ENCODE measurements around the gene IFNAR2.

IFNAR2 gene

GRCh38 chr21:33257094-33257803 lies 27.5 kb downstream of the IFNAR2 start:
- TF ChIP-seq CTCF (IDR thresholded peaks at IDR 0.05; ENCODE audit: control insufficient read depth, insufficient read depth, low read depth, low read length, missing control alignments) = no peak
- H3K4me3 ChIP-seq (ENCODE audit: control insufficient read depth, low read depth, low read length) = no peak overlapping the region
- no peak for DNase-seq (ENCODE audit: low read depth)

GRCh38 chr21:33258475-33258874 lies 28.7 kb downstream of the IFNAR2 start:
- H3K4me3 ChIP-seq (ENCODE audit: control insufficient read depth, low read depth, low read length) = no peak overlapping the region
- DNase-seq (ENCODE audit: low read depth) = no peak
- TF ChIP-seq CTCF (IDR thresholded peaks at IDR 0.05; ENCODE audit: control insufficient read depth, insufficient read depth, low read depth, low read length, missing control alignments) = no peak

- DNase-seq (ENCODE audit: low read depth) = no peak
- TF ChIP-seq CTCF (IDR thresholded peaks at IDR 0.05; ENCODE audit: control insufficient read depth, insufficient read depth, low read depth, low read length, missing control alignments) = no peak
- no peak overlapping the region for H3K4me3 ChIP-seq (ENCODE audit: control insufficient read depth, low read depth, low read length)
Observed at GRCh38 chr21:33259428-33259827, 29.7 kb downstream of the IFNAR2 start.

GRCh38 chr21:33259995-33260394 lies 30.3 kb downstream of the IFNAR2 start:
- TF ChIP-seq CTCF (IDR thresholded peaks at IDR 0.05; ENCODE audit: control insufficient read depth, insufficient read depth, low read depth, low read length, missing control alignments) = no peak
- DNase-seq (ENCODE audit: low read depth) = no peak
- H3K4me3 ChIP-seq (ENCODE audit: control insufficient read depth, low read depth, low read length) = no peak overlapping the region

GRCh38 chr21:33261635-33262034 lies 31.9 kb downstream of the IFNAR2 start:
- H3K4me3 ChIP-seq (ENCODE audit: control insufficient read depth, low read depth, low read length) = no peak overlapping the region
- TF ChIP-seq CTCF (IDR thresholded peaks at IDR 0.05; ENCODE audit: control insufficient read depth, insufficient read depth, low read depth, low read length, missing control alignments) = no peak
- peak; percentile 47 for DNase-seq (ENCODE audit: low read depth)

GRCh38 chr21:33262921-33263320 lies 33.2 kb downstream of the IFNAR2 start:
- no peak for DNase-seq (ENCODE audit: low read depth)
- no peak for TF ChIP-seq CTCF (IDR thresholded peaks at IDR 0.05; ENCODE audit: control insufficient read depth, insufficient read depth, low read depth, low read length, missing control alignments)
- H3K4me3 ChIP-seq (ENCODE audit: control insufficient read depth, low read depth, low read length) = no peak overlapping the region
